IMR-90 (cell line): ENCODE measurements around the gene DHRS7B.

Source experiments
- CTCF ChIP-seq: conservative IDR thresholded peaks from 2 replicates; pipeline ENCODE4 v1.5.1; 2012; ENCODE audit warnings: mild to moderate bottlenecking, low read depth, low read length, improper control_type of control experiment
- POLR2A ChIP-seq: IDR thresholded peaks from 2 replicates; pipeline ENCODE4 v1.6.1; 2012; ENCODE audit warnings: mild to moderate bottlenecking, low read depth, low read length

DNA sequence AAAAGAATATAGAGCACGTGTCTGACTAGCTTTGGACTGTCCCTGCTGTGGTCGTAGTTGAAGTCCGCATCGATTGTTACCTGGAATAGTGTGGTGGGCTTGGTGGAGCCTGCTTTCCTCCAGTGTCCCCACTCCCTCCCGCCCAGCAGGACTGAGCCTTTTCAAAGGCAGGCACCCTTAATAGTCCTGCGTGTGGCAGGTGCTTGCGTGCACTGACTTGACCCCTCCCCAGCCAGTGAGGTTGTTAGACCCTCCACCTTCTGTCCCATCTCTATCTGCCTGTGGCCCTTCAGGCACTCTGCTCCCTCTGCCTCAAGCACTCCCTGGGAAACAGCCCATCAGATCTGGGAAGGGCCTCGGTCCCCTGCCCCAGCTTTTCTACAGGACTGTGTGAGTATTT lies 50.6 kb downstream of the DHRS7B start:
- TF ChIP-seq CTCF = no peak
- no peak for TF ChIP-seq POLR2A
